Measurements from ENCODE around the gene TRANK1.
"Not testable (repeated sequence)": the region's sequence is repeated elsewhere in the genome, so short reads cannot be mapped to it uniquely, and the experiment has no call there.

Gene TRANK1

GRCh38 chr3:36892457-36893136 lies 52.3 kb downstream of the TRANK1 start:
- Histone ChIP-seq H3K9me3 (replicated peaks; ENCODE audit: insufficient read depth, low read length) (no peaks in the 10 kb centered on the region), H4K20me1 (ENCODE audit: insufficient read depth, low read length) (no peaks in the 10 kb centered on the region), H3K27ac (ENCODE audit: low read length) (no peak overlapping the region), H2AFZ (ENCODE audit: low read length) (no peak overlapping the region), H3K4me3 (ENCODE audit: low read length) (no peak overlapping the region), H3K9ac (ENCODE audit: low read length) (no peak overlapping the region), H3F3A (ENCODE audit: insufficient read depth, low read length) (no peaks in the 10 kb centered on the region), H3K36me3 (replicated peaks; ENCODE audit: insufficient read depth, low read length) (no peaks in the 10 kb centered on the region), H3K4me1 (ENCODE audit: low read length) (peaks cover 7% of the 10 kb centered on the region; the same call in 1 of the 2 replicates), H3K79me2 (ENCODE audit: low read length) (no peaks in the 10 kb centered on the region), H3K9me2 (replicated peaks; ENCODE audit: insufficient read depth, low read length) (no peaks in the 10 kb centered on the region), H3K27me3 (replicated peaks; ENCODE audit: insufficient read depth, low read length) (no peaks in the 10 kb centered on the region), H3K4me2 (ENCODE audit: low read depth, low read length) (no peak overlapping the region)
- no peak for TF ChIP-seq EZH2phosphoT487 (IDR thresholded peaks at IDR 0.05; ENCODE audit: low read length)
- TF ChIP-seq CTCF (IDR thresholded peaks at IDR 0.05; ENCODE audit: low read length) = no peak
- TF ChIP-seq EZH2 (optimal IDR thresholded peaks at IDR 0.05; ENCODE audit: low read depth, low read length) = no peak
- no peak for DNase-seq

GRCh38 chr3:36891701-36892160 lies 53.1 kb downstream of the TRANK1 start:
- DNase-seq = no peak
- TF ChIP-seq EZH2phosphoT487 (IDR thresholded peaks at IDR 0.05; ENCODE audit: low read length) (no peak), CTCF (IDR thresholded peaks at IDR 0.05; ENCODE audit: low read length) (no peak)
- Histone ChIP-seq H3K4me3 (ENCODE audit: low read length) (no peak overlapping the region), H3K9me3 (replicated peaks; ENCODE audit: insufficient read depth, low read length) (no peaks in the 10 kb centered on the region), H3K9me2 (replicated peaks; ENCODE audit: insufficient read depth, low read length) (no peaks in the 10 kb centered on the region), H3K27me3 (replicated peaks; ENCODE audit: insufficient read depth, low read length) (no peaks in the 10 kb centered on the region), H4K20me1 (ENCODE audit: insufficient read depth, low read length) (no peaks in the 10 kb centered on the region), H3K4me2 (ENCODE audit: low read depth, low read length) (no peak overlapping the region), H2AFZ (ENCODE audit: low read length) (no peak overlapping the region), H3K79me2 (ENCODE audit: low read length) (no peaks in the 10 kb centered on the region), H3K9ac (ENCODE audit: low read length) (no peak overlapping the region), H3K36me3 (replicated peaks; ENCODE audit: insufficient read depth, low read length) (no peaks in the 10 kb centered on the region), H3F3A (ENCODE audit: insufficient read depth, low read length) (no peaks in the 10 kb centered on the region), H3K4me1 (ENCODE audit: low read length) (peaks cover 7% of the 10 kb centered on the region; the same call in 1 of the 2 replicates), H3K27ac (ENCODE audit: low read length) (no peak overlapping the region)

GRCh38 chr3:36891097-36891496 lies 53.8 kb downstream of the TRANK1 start:
- not testable (repeated sequence) for H3K36me3 ChIP-seq (replicated peaks; ENCODE audit: insufficient read depth, low read length); H3K4me1 ChIP-seq (ENCODE audit: low read length); H3K79me2 ChIP-seq (ENCODE audit: low read length); H3K27me3 ChIP-seq (replicated peaks; ENCODE audit: insufficient read depth, low read length); DNase-seq; H3K9ac ChIP-seq (ENCODE audit: low read length); H4K20me1 ChIP-seq (ENCODE audit: insufficient read depth, low read length); H2AFZ ChIP-seq (ENCODE audit: low read length); H3F3A ChIP-seq (ENCODE audit: insufficient read depth, low read length); H3K4me2 ChIP-seq (ENCODE audit: low read depth, low read length); H3K27ac ChIP-seq (ENCODE audit: low read length); H3K4me3 ChIP-seq (ENCODE audit: low read length); H3K9me2 ChIP-seq (replicated peaks; ENCODE audit: insufficient read depth, low read length); H3K9me3 ChIP-seq (replicated peaks; ENCODE audit: insufficient read depth, low read length)

- Histone ChIP-seq H3K79me2 (ENCODE audit: low read length) (no peaks in the 10 kb centered on the region), H3K9me3 (replicated peaks; ENCODE audit: insufficient read depth, low read length) (no peaks in the 10 kb centered on the region), H2AFZ (ENCODE audit: low read length) (no peak overlapping the region), H3K36me3 (replicated peaks; ENCODE audit: insufficient read depth, low read length) (no peaks in the 10 kb centered on the region), H4K20me1 (ENCODE audit: insufficient read depth, low read length) (no peaks in the 10 kb centered on the region), H3F3A (ENCODE audit: insufficient read depth, low read length) (no peaks in the 10 kb centered on the region), H3K4me1 (ENCODE audit: low read length) (no peaks in the 10 kb centered on the region), H3K9me2 (replicated peaks; ENCODE audit: insufficient read depth, low read length) (no peaks in the 10 kb centered on the region), H3K9ac (ENCODE audit: low read length) (no peak overlapping the region), H3K27me3 (replicated peaks; ENCODE audit: insufficient read depth, low read length) (no peaks in the 10 kb centered on the region), H3K4me2 (ENCODE audit: low read depth, low read length) (no peak overlapping the region), H3K4me3 (ENCODE audit: low read length) (no peak overlapping the region), H3K27ac (ENCODE audit: low read length) (no peak overlapping the region)
- no peak for TF ChIP-seq EZH2phosphoT487 (IDR thresholded peaks at IDR 0.05; ENCODE audit: low read length)
- TF ChIP-seq CTCF (IDR thresholded peaks at IDR 0.05; ENCODE audit: low read length) = no peak
- TF ChIP-seq EZH2 (optimal IDR thresholded peaks at IDR 0.05; ENCODE audit: low read depth, low read length) = no peak
- DNase-seq = no peak
Measured at GRCh38 chr3:36890261-36890660, 54.6 kb downstream of the TRANK1 start.

All from MM.1S (cell line).